ENCODE data around the gene NUDT15.

NUDT15 gene

DNA sequence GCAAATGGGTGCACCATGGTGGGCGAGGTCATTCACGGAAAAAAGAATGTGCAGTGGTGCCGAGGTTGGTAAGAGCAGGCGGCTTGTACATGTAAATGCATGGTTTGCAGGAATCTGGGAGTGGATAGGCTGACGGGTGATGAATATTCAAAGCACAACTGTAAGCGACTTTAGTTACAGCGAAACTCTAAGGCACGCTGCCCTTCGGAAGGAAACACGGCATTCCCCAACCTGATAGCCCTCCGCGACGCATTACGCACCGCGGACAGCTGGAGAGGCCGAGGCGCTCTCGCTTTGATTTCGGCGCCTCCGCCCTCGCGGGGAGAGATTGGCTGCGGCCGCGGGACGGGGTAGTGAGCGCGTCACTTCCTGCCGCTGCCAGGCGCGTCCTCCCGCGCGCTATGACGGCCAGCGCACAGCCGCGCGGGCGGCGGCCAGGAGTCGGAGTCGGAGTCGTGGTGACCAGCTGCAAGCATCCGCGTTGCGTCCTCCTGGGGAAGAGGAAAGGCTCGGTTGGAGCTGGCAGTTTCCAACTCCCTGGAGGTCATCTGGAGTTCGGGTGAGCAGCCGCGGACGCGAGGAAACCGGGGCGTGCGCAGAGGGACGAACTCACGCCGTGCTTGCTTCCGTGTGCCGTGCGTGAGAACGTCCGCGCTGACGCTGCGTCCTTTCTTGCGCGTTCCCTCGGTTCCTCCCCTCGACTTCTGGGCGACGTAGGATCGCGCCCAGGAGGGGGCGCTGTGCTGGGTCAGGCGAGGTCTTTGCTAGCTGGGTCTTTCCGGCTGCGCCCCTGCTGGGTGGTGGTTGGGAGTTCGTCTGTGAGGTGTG lies at the start of gene NUDT15:
Gene NUDT15 (plus strand): TSS at position 381 of the 828 bp plus-strand sequence. CDS start 21 bp downstream, at position 402.
- H3K4me3 ChIP-seq (ENCODE audit: low read length) = peak within 1 kb of the TSS; percentile 96
- TF ChIP-seq, protein P1, sequence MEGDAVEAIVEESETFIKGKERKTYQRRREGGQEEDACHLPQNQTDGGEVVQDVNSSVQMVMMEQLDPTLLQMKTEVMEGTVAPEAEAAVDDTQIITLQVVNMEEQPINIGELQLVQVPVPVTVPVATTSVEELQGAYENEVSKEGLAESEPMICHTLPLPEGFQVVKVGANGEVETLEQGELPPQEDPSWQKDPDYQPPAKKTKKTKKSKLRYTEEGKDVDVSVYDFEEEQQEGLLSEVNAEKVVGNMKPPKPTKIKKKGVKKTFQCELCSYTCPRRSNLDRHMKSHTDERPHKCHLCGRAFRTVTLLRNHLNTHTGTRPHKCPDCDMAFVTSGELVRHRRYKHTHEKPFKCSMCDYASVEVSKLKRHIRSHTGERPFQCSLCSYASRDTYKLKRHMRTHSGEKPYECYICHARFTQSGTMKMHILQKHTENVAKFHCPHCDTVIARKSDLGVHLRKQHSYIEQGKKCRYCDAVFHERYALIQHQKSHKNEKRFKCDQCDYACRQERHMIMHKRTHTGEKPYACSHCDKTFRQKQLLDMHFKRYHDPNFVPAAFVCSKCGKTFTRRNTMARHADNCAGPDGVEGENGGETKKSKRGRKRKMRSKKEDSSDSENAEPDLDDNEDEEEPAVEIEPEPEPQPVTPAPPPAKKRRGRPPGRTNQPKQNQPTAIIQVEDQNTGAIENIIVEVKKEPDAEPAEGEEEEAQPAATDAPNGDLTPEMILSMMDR (conservative IDR thresholded peaks at IDR 0.05; ENCODE audit: low read length) = peak; percentile 96
- DNase-seq (ENCODE audit: low read depth) = peak; percentile 96

GRCh38 chr13:47990427-47990826 lies 47.1 kb upstream of the NUDT15 start:
- DNase-seq (ENCODE audit: low read depth) = no peak
- TF ChIP-seq, protein P1 (conservative IDR thresholded peaks at IDR 0.05; ENCODE audit: low read length) = no peak
- H3K4me3 ChIP-seq (ENCODE audit: low read length) = no peak overlapping the region

DNA sequence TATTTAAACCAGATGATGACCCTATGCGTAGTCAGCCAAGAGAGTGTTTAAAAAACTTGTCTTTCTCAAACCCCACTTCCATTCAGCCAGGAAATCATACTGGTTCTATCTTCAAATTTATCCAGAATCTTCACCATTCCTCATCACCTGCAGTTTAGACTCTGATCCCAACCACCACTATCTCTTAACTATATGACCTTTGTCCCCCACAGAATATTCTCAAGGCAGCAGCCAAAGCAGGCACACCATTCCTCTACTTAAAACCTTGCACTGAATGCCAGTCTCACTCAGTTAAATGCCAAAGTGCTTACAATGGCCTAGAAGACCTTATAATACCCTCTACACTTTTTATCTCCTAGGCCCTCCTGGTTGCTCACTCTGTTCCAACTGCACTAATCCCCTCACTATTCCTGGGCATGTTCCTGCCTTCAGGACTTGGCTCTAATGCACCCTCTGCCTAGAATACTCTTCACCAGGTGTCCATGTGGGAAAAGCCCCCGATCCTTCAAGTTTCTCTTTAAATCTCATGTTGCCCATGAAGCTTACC lies 46.5 kb upstream of the NUDT15 start:
- DNase-seq (ENCODE audit: low read depth) = no peak
- TF ChIP-seq, protein P1 (conservative IDR thresholded peaks at IDR 0.05; ENCODE audit: low read length) = no peak
- H3K4me3 ChIP-seq (ENCODE audit: low read length) = no peak overlapping the region

- TF ChIP-seq, protein P1 (conservative IDR thresholded peaks at IDR 0.05; ENCODE audit: low read length) = no peak
- DNase-seq (ENCODE audit: low read depth) = no peak
- no peak overlapping the region for H3K4me3 ChIP-seq (ENCODE audit: low read length)
Observed at GRCh38 chr13:47991859-47992258, 45.7 kb upstream of the NUDT15 start.

- no peak for DNase-seq (ENCODE audit: low read depth)
- TF ChIP-seq, protein P1 (conservative IDR thresholded peaks at IDR 0.05; ENCODE audit: low read length) = no peak
- no peak overlapping the region for H3K4me3 ChIP-seq (ENCODE audit: low read length)
Observed at GRCh38 chr13:47997384-47997783, 40.1 kb upstream of the NUDT15 start.

- TF ChIP-seq, protein P1 (conservative IDR thresholded peaks at IDR 0.05; ENCODE audit: low read length) = no peak
- peak overlapping the region; percentile 99 for H3K4me3 ChIP-seq (ENCODE audit: low read length)
- no peak for DNase-seq (ENCODE audit: low read depth)
Observed at GRCh38 chr13:47999973-48000372, 37.6 kb upstream of the NUDT15 start.

All from AG10803 (cell line).